ENCODE data around the gene DMRT1.

The DMRT1 gene

DNA sequence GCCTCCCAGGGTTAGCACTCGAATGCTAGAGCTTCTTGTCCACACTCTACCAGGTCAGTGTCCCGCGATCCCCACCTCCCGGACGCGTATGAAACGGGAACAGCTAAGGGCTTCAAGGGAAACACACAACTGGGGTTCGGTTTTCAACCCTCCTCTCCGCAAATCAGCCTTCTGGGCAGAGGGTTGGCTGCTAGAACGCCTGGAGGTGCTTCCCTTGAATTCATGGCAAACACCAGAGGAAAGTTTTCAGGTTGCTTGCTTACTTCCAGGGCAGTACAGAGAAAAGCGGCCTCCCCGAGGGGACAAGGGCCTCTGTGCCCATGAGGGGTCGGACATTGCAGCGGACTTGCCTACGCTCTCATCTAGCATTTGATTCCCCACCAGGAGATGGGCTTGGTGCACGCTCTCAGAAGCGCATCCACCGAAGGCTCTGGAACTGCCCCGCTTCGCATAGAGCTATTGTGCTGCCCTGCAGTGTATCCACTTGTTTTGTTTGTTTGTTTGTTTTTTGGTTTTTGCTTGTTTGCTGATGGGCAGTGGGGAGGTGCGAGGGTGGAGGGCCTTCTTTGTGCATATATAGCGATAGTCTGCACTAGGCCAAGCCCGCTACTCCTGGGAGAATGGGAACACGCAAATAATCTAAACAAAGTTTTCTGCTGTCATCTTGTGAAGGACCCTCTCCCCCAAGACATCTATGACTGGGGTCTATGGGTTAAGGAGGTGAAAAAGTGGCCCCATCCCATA is 133.7 kb downstream of the DMRT1 start:
- H3K27ac ChIP-seq (ENCODE audit: low read length): no peak overlapping the region
- peaks cover 9% of the 10 kb centered on the region; the same call in 1 of the 2 replicates for H3K27me3 ChIP-seq (replicated peaks; ENCODE audit: insufficient read depth, low read length)
- TF ChIP-seq, protein P1, sequence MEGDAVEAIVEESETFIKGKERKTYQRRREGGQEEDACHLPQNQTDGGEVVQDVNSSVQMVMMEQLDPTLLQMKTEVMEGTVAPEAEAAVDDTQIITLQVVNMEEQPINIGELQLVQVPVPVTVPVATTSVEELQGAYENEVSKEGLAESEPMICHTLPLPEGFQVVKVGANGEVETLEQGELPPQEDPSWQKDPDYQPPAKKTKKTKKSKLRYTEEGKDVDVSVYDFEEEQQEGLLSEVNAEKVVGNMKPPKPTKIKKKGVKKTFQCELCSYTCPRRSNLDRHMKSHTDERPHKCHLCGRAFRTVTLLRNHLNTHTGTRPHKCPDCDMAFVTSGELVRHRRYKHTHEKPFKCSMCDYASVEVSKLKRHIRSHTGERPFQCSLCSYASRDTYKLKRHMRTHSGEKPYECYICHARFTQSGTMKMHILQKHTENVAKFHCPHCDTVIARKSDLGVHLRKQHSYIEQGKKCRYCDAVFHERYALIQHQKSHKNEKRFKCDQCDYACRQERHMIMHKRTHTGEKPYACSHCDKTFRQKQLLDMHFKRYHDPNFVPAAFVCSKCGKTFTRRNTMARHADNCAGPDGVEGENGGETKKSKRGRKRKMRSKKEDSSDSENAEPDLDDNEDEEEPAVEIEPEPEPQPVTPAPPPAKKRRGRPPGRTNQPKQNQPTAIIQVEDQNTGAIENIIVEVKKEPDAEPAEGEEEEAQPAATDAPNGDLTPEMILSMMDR (IDR thresholded peaks at IDR 0.05; ENCODE audit: low read length): no peak
- TF ChIP-seq EZH2 (optimal IDR thresholded peaks at IDR 0.05; ENCODE audit: low read depth, low read length): no peak
- TF ChIP-seq EZH2phosphoT487 (IDR thresholded peaks at IDR 0.05; ENCODE audit: low read length): no peak
- no peaks in the 10 kb centered on the region for H3K36me3 ChIP-seq (replicated peaks; ENCODE audit: insufficient read depth, low read length)
- no peaks in the 10 kb centered on the region for H3K79me2 ChIP-seq (ENCODE audit: low read length)
- H3K4me3 ChIP-seq (ENCODE audit: low read length): no peak overlapping the region
- H3K9me2 ChIP-seq (replicated peaks; ENCODE audit: insufficient read depth, low read length): no peaks in the 10 kb centered on the region
- H3K9ac ChIP-seq (ENCODE audit: low read length): no peak overlapping the region
- H3K4me2 ChIP-seq (ENCODE audit: low read depth, low read length): no peak overlapping the region
- no peak overlapping the region for H2AFZ ChIP-seq (ENCODE audit: low read length)
- no peaks in the 10 kb centered on the region for H3K9me3 ChIP-seq (replicated peaks; ENCODE audit: insufficient read depth, low read length)
- no peak for DNase-seq
- H3K4me1 ChIP-seq (ENCODE audit: low read length): no peaks in the 10 kb centered on the region
- no peaks in the 10 kb centered on the region for H3F3A ChIP-seq (ENCODE audit: insufficient read depth, low read length)
- H4K20me1 ChIP-seq (ENCODE audit: insufficient read depth, low read length): no peaks in the 10 kb centered on the region

DNA sequence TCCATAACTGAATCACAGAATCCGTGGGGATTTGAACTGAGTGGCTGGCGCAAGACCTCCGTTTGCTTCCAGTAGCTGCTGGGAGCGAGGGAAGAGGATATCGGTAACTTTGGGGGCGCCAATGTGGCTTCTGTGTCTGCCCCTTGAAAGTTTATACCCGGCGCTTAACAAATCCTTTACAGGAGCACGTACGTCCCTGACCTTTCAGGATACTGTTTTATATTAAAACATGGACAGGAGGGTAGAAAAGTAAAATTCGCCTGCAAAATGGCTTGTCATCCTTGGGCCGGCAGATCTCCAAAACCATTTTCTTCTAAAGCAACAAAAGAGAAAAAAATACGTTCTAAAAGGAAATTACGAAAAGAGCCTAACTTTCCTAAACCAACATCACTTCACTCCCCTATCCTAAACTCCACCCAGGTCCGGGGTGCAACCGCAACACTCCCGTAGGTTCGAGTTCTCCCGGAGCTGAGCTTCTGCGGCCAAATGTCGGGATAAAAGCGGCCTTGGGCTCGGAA is 134.3 kb downstream of the DMRT1 start:
- Histone ChIP-seq H3K4me2 (ENCODE audit: low read depth, low read length) (no peak overlapping the region), H2AFZ (ENCODE audit: low read length) (no peak overlapping the region), H3K4me1 (ENCODE audit: low read length) (no peaks in the 10 kb centered on the region), H3K36me3 (replicated peaks; ENCODE audit: insufficient read depth, low read length) (no peaks in the 10 kb centered on the region), H3K9me3 (replicated peaks; ENCODE audit: insufficient read depth, low read length) (no peaks in the 10 kb centered on the region), H3K4me3 (ENCODE audit: low read length) (no peak overlapping the region), H3K9ac (ENCODE audit: low read length) (no peak overlapping the region), H3K27ac (ENCODE audit: low read length) (no peak overlapping the region), H3K9me2 (replicated peaks; ENCODE audit: insufficient read depth, low read length) (no peaks in the 10 kb centered on the region), H3K79me2 (ENCODE audit: low read length) (no peaks in the 10 kb centered on the region), H4K20me1 (ENCODE audit: insufficient read depth, low read length) (no peaks in the 10 kb centered on the region), H3K27me3 (replicated peaks; ENCODE audit: insufficient read depth, low read length) (peaks cover 9% of the 10 kb centered on the region; the same call in 1 of the 2 replicates), H3F3A (ENCODE audit: insufficient read depth, low read length) (no peaks in the 10 kb centered on the region)
- TF ChIP-seq EZH2 (optimal IDR thresholded peaks at IDR 0.05; ENCODE audit: low read depth, low read length) (no peak), EZH2phosphoT487 (IDR thresholded peaks at IDR 0.05; ENCODE audit: low read length) (no peak)
- TF ChIP-seq, protein P1 (IDR thresholded peaks at IDR 0.05; ENCODE audit: low read length): no peak
- no peak for DNase-seq

DNA sequence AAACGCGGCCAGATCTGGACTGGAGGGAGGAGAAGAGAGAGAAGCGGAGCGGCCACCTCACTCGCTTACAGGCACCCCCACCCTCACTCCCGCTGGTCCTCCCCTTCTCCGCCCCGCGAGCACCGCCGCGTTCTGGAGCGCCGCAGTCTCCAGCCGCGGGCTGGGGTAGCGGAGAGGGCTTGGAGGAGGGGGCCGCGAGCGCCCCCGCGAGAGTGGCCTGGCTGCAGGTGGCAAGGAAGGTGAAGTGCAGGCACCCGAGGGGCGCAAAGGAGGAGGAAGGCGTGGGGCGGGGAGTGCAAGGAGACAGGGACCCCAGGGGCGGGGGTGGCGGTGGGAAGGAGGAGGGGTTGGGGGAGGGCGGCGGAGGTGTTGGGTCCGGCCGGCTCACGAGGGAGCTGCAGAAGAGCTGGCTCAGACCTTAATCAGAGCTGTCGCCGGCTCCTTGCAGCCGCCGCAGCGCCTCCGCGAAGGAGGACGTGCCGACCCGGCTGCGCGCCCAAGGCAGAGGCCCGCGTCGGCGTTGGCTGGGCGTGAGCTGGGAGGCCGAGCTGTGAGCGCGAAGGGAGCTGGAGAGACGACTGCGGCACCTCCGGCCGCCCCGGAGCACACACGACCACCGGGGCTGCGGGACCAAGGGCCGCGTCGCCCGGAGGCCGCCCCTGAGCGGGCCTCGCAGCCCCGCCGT is 134.9 kb downstream of the DMRT1 start, which contains the start of gene DMRT3:
Gene DMRT3, plus strand, starts transcription at position 398 of the 685 bp plus-strand sequence. CDS start 347 bp downstream, outside the sequence.
- peak within 1 kb of the TSS; percentile 45 for H3K4me3 ChIP-seq (ENCODE audit: low read length)
- H3F3A ChIP-seq (ENCODE audit: insufficient read depth, low read length): no peaks in the 10 kb centered on the region
- TF ChIP-seq, protein P1 (IDR thresholded peaks at IDR 0.05; ENCODE audit: low read length): no peak
- TF ChIP-seq EZH2 (optimal IDR thresholded peaks at IDR 0.05; ENCODE audit: low read depth, low read length): no peak
- TF ChIP-seq EZH2phosphoT487 (IDR thresholded peaks at IDR 0.05; ENCODE audit: low read length): no peak
- no peaks in the 10 kb centered on the region for H4K20me1 ChIP-seq (ENCODE audit: insufficient read depth, low read length)
- peak; percentile 14 for DNase-seq
- H3K4me1 ChIP-seq (ENCODE audit: low read length): no peaks in the 10 kb centered on the region
- H3K9ac ChIP-seq (ENCODE audit: low read length): no peak within 1 kb of the TSS
- H3K9me2 ChIP-seq (replicated peaks; ENCODE audit: insufficient read depth, low read length): no peaks in the 10 kb centered on the region
- H3K79me2 ChIP-seq (ENCODE audit: low read length): no peaks in the 10 kb centered on the region
- no peaks in the 10 kb centered on the region for H3K36me3 ChIP-seq (replicated peaks; ENCODE audit: insufficient read depth, low read length)
- 0 out of 2 replicates have a peak within 1 kb of the TSS, but pooled peaks have one; percentile 31 for H2AFZ ChIP-seq (ENCODE audit: low read length)
- H3K9me3 ChIP-seq (replicated peaks; ENCODE audit: insufficient read depth, low read length): no peaks in the 10 kb centered on the region
- H3K27me3 ChIP-seq (replicated peaks; ENCODE audit: insufficient read depth, low read length): peaks cover 9% of the 10 kb centered on the region; the same call in 1 of the 2 replicates
- peak within 1 kb of the TSS; percentile 60 for H3K4me2 ChIP-seq (ENCODE audit: low read depth, low read length)
- H3K27ac ChIP-seq (ENCODE audit: low read length): no peak within 1 kb of the TSS

All from MM.1S (cell line).